ENCODE measurements around the gene HYAL4.
"Not testable (repeated sequence)": the region's sequence is repeated elsewhere in the genome, so short reads cannot be mapped to it uniquely, and the experiment has no call there.

Gene HYAL4

DNA sequence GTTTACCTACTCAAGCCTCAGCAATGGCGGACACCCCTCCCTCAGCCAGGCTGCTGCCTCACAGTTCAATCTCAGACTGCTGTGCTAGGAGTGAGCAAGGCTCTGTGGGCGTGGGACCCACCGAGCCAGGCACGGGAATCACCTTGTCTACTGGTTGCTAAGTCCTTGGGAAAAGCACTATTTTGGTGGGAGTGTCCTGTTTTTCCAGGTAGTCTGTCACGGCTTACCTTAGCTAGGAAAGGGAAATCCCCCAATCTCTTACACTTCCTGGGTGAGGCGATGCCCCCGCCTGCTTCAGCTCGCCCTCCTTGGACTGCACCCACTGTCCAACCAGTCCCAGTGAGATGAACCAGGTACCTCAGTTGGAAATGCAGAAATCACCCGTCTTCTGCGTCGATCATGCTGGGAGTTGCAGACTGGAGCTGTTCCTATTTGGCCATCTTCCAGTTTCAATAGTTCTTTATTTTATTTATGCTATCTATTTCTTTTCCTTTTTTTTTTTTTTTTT lies at the start of gene HYAL4:
Gene HYAL4, plus strand, starts transcription at position 458 of the 508 bp plus-strand sequence. CDS start 23,105 bp downstream, outside the sequence.
- no peak for DNase-seq

GRCh38 chr7:123795917-123796316 lies 49.1 kb upstream of the HYAL4 start:
- no peak for DNase-seq

DNA sequence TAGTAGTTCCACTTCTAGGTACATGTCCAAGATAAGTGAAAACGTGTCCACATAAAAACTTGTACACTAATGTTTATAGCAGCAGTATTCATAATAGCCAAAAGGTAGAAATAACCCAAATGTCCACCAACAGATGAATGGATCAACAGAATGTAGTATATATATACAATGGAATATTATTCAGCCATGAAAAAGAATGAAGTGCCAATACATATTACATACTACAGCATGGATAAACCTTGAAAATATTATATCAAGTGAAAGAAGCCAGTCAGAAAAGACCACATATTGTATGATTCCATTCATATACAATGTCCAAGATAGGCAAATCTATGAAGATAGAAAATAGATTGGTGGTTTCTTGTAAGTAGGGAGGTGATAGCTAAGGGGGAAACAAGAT lies 48.4 kb upstream of the HYAL4 start:
- DNase-seq: no peak

DNA sequence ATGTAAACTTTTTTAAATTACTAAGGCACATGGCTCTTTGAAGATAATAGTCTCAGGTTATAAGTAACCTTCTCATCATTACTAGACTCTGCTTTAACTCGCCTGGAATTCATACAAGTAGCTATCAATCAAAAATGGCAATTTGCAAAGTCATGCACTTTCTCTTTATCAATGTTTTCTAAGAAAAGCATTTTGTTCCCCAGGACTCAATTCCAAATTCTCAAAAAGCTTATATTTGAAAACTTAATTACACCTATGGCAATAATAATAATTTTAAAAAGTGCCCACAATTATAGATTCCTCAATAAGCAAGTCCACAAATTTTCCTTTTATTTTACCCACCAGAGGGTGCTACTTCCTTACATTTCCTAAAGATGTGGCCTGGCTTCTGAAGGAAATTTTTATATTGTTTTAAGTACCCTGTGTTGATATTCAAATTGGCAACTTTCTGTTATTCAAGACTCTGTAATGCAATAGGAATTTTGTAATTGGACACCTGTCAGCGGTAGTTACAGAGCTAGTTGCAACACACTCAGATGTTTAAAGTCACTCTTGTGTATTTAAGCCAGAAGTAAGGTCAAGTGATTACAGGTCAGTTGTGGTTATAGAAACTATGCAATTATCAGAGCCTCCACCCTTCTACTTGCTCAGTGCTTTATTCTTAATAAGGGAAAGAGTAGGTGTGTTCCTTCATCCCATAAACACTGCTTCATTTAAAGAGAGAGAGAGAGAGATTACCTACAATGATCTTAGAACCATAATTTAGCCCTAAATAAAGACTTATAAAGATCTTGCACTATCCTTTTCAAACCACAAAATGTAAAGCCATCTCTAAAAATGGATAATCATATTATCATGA lies 47.1 kb upstream of the HYAL4 start:
- DNase-seq: no peak

GRCh38 chr7:123798532-123799188 lies 46.3 kb upstream of the HYAL4 start:
- DNase-seq: no peak

GRCh38 chr7:123802249-123802648 lies 42.7 kb upstream of the HYAL4 start:
- no peak for DNase-seq

GRCh38 chr7:123805287-123805686 lies 39.7 kb upstream of the HYAL4 start:
- DNase-seq: no peak

DNA sequence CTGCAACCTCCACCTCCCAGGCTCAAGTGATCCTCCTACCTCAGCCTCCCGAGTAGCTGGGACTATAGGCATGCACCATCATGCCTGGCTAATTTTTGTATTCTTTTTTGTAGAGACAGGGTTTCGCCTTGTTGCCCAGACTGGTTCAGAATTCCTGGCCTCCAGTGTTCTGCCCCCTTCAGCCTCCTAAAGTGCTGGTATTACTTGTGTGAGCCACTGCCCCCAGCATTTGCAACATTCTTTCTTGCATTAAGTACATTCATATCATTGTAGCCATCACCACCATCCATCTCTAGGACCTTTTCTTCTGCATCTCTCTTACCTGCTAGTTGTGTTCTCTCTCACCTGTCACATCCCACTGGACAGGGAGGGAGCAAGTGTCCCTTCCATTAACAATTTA lies 35.5 kb upstream of the HYAL4 start:
- no peak for DNase-seq

GRCh38 chr7:123811056-123811455 lies 33.9 kb upstream of the HYAL4 start:
- DNase-seq: no peak

- no peak for DNase-seq
Observed at GRCh38 chr7:123816916-123817315, 28.1 kb upstream of the HYAL4 start.

DNA sequence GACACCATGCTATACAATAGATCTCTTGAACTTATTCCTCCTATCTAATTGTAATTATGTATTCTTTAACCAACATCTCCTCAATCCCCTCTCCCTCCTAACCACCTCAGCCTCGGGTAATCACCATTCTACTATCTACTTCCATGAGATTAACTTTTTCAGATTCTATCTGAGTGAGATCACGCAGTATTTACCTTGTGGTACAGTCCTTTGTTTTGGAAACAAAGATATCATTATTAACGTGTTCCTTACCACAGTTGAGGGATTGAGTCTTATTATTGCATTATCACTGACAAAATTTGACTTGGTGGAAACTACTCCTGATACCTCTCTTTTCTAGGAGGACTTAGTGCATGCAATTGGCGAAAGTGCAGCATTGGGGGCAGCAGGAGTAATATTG lies 26.0 kb upstream of the HYAL4 start:
- no peak for DNase-seq

DNA sequence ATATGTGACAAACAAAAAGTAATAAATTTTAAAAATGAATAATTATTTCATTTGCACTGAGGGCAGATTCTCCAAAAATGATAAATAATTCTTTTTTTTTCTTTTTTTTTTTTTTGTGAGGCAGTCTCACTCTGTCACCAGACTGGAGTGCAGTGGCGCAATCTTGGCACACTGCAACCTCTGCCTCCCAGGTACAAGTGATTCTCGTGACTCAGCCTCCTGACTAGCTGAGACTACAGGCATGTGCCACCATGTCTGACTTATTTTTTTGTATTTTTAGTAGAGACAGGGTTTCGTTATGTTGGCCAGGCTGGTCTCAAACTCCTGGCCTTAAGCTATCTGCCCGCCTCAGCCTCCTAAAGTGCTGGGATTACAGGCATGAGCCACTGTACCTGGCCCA lies 25.2 kb upstream of the HYAL4 start:
- DNase-seq: not testable (repeated sequence)

DNA sequence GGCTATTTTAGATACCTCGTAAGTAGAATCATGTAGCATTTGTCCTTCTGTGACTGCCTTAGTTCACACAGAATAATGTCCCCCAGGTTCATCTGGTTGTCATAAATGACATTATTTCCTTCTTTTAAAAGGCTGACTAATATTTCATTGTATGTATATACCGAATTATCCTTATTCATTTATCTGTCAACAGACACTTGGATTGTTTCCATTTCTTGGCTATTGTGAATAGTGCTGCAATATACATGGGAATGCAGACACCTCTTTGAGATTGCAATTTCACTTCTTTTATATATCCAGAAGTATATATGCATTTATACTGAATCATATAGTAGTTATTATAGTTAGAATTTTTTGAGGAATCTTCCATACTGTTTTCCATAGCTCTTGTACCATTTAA lies 24.1 kb upstream of the HYAL4 start:
- DNase-seq: no peak

DNA sequence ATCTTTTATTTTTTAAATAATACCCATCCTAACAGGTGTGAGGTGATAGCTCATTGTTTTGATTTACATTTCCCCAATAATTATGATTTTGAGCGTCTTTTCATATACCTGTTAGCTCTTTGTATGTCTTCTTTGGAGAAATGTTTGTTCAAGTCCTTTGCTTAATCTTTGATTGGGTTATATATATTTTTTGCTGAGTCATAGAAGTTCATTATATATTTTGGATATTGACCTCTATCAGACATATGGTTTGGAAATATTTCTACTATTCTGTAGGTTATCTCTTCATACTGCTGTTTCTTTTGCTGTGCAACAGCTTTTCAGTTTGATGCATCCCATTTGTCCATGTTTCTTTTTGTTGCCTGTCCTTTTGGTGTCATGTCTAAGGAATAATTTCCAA lies 23.6 kb upstream of the HYAL4 start:
- no peak for DNase-seq

GRCh38 chr7:123823898-123824753 lies 20.8 kb upstream of the HYAL4 start:
- DNase-seq: peak; percentile 38 to 57

GRCh38 chr7:123824754-123825067 lies 20.3 kb upstream of the HYAL4 start:
- DNase-seq: no peak

DNA sequence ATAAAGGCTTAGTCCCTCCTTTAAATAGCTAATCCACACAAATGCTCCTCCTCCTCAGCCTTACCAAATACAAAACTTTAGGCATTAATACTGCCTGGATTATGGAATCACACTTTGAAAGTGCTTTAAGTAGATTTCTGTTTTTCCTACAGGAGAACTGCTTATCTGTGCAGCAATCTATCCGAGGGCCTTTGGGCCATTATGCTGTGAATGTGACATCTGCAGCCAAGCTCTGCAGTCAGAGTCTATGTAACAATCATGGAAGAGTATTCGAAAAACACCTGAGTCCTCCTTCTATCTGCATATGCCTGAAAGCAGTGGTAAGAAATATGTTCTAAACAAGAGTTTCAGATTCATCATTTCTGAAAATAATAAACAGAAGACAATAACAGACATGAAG lies 16.2 kb upstream of the HYAL4 start:
- DNase-seq: no peak

DNA sequence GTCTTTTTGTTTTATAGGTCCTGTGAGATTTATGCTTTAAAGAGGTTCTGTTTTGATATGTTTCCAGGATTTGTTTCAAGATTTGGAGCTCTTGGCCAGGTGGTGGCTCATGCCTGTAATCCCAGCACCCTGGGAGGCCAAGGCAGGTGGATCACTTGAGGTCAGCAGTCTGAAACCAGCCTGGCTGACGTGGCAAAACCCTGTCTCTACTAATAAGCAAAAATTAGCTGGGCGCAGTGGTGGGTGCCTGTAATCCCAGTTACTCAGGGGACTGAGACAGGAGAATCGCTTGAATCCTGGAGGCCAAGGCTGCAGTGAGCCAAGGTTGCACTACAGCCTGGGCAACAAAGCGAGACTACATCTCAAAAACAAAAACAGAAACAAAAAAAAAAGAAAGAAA lies 8.3 kb upstream of the HYAL4 start:
- no peak for DNase-seq

DNA sequence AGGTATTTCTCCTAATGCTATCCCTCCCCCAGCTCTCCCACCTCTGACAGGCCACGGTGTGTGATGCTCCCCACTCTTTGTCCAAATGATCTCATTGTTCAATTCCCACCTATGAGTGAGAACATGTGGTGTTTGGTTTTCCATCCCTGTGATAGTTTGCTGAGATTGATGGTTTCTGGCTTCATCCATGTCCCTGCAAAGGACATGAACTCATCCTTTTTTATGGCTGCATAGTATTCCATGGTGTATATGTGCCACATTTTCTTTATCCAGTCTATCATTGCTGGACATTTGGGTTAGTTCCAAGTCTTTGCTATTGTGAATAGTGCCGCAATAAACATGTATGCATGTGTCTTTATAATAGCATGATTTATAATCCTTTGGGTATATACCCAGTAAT lies 5.9 kb upstream of the HYAL4 start:
- DNase-seq: not testable (repeated sequence)

DNA sequence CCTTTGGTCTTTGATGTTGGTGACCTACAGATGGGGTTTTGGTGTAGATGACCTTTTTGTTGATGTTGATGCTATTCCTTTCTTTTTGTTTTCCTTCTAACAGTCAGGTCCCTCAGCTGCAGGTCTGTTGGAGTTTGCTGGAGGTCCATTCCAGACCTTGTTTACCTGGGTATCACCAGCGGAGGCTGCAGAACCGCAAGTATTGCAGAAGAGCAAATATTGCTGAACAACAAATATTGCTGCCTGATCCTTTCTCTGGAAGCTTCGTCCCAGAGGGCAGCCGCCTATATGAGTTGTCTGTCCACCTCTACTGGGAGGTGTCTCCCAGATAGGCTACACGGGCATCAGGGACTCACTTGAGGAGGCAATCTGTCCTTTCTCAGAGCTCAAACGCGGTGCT lies 827 bp upstream of the HYAL4 start:
- DNase-seq: not testable (repeated sequence)

DNA sequence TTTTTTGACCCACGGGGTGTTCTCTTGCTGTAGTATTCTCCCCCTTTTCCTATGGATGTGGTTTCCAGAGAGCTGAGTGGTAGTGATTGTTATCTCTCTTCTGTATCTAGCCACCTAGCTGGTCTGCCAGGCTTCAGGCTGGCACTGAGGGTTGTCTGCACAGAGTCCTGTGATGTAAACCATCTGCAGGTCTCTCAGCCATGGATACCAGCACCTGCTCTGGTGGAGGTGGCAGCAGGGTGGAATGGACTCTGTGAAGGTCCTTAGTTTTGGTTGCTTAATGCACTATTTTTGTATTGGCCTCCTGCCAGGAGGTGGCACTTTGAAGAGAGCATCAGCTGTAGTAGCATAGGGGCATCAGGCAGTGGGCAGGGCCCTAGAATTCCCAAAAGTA lies 851 bp downstream of the HYAL4 start:
- DNase-seq: no peak

DNA sequence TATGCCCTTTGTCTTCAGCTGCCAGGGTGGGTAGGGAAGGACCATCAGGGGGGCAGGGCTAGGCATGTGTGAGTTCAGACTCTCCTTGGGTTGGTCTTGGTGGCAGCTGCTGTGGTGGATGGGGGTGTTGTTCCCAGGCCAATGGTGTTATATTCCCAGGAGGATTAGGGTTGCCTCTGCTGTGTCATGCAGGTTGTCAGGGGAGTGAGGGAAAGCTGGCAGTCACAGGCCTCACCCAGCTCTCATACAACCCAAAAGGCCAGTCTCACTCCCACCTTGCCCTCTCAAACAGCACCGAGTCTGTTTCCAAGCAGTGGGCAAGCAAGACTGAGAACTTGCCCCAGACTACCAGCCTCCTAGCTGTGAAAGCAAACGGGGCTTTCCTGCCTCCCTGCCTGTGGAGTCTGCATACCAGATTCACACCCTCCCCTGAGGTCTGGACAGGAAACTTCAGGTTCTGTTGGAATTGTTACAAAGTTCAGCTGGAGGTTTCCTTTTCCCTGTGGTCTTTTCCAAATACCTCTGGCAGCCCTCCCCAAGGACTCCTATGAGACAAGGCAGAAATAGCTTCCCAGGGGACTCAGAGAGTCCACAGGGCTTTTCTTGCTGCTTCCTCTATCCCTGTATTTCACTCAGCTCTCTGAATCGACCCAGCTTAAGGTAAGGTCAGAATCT lies 1.4 kb downstream of the HYAL4 start:
- no peak for DNase-seq

GRCh38 chr7:123847868-123848267 lies 2.9 kb downstream of the HYAL4 start:
- no peak for DNase-seq

All from stimulated activated CD4-positive, alpha-beta T cell treated with anti-CD3 and anti-CD28 coated beads, Interleukin-2, amount 100 ng/mL, for 24 hours (primary cell).